ENCODE results near the gene GGA3.
"Not testable (repeated sequence)": the region's sequence is repeated elsewhere in the genome, so short reads cannot be mapped to it uniquely, and the experiment has no call there.

Gene GGA3

DNA sequence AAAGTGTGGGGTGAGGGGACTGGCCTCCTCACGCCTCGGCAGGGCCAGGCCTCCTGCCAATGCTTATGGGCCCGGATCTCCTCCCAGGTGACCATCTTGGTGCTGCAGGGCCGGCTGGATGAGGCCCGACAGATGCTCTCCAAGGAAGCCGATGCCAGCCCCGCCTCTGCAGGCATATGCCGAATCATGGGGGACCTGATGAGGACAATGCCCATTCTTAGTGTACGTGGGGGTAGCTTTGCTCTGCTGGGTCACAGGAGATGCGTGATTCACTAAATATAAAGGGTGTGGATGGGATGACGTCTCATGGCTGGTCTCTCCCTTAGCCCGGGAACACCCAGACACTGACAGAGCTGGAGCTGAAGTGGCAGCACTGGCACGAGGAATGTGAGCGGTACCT, 36.4 kb downstream of the GGA3 start:
- DNase-seq (ENCODE audit: low read depth in 2 of 3, low spot score in 1 of 3): no peak

DNA sequence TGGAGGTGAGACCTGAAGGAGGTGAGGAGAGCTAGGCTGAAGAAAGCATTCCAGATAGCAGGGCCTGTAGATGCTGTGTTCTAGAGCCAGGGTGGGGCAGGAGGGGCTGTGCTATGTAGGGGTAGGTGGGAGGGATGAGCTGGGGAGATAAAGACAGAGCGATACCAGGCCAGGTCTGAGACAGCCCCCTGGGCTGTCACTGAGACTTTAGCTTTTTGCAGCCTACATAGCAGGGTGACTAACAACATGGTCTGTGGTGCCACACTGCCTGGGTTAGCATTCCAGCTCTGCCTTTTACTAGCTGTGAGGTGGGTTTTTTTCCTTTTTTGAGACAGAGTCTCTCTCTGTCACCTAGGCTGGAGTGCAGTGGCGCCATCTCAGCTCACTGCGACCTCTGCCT, 41.6 kb downstream of the GGA3 start:
- DNase-seq (ENCODE audit: low read depth in 2 of 3, low spot score in 1 of 3): no peak

GRCh38 chr17:75218131-75218530, 43.3 kb downstream of the GGA3 start:
- DNase-seq (ENCODE audit: low read depth in 2 of 3, low spot score in 1 of 3): no peak

GRCh38 chr17:75209061-75209460, 52.3 kb downstream of the GGA3 start:
- DNase-seq (ENCODE audit: low read depth in 2 of 3, low spot score in 1 of 3): no peak

DNA sequence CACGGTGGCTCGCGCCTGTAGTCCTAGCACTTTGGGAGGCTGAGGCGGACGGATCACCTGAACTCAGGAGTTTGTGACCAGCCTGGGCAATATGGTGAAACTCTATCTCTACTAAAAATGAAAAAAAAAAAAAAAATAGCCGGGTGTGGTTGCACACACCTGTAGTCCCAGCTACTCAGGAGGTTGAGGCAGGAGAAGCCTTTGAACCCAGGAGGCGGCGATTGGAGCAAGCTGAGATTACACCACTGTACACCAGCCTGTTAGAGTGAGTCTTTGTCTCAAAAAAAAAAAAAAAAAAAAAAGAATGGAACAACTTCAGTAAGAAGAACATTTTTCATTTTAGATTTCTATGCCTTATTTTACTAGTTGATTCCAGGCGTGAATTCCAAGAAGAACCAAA, 53.2 kb downstream of the GGA3 start:
- no peak for DNase-seq (ENCODE audit: low read depth in 2 of 3, low spot score in 1 of 3)

GRCh38 chr17:75207760-75208159, 53.6 kb downstream of the GGA3 start:
- DNase-seq (ENCODE audit: low read depth in 2 of 3, low spot score in 1 of 3): no peak

DNA sequence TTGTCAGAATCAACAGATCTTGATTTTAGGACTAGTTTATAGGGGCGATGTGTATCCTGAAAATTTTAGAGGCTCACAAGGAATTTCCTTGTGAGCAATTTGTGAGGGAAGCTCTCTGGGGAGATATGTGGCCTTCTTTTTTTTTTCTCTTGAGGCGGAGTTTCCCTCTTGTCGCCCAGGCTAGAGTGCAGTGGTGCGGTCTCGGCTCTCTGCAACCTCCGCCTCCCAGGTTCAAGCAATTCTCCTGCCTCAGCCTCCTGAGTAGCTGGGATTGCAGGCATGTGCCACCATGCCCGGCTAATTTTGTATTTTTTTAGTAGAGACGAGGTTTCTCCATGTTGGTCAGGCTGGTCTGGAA, 54.4 kb downstream of the GGA3 start:
- not testable (repeated sequence) for DNase-seq (ENCODE audit: low read depth in 2 of 3, low spot score in 1 of 3)

DNA sequence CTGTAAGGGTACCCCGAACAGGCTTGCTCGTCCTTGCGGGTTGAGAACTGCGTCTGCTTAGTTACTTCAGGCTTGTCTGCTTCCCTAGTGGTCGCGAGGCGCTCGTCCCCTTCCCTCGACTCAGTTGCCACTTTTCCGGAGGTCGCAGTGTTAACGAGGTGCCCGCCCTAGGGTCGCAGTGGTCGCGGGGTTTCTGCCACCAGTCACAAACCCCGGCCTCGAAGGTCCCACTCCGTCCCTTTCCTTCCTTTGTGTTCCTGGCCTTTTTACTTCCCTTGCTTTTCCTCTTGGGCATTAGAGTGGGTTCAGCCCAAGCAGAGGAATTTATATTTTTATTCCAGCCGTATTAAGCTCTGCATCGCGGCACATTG, 55.6 kb downstream of the GGA3 start:
- no peak for DNase-seq (ENCODE audit: low read depth in 2 of 3, low spot score in 1 of 3)

GRCh38 chr17:75205037-75205792, 56.2 kb downstream of the GGA3 start, which contains the start of gene NUP85:
Gene NUP85, plus strand, starts transcription at chr17:75205679. Its CDS starts 83 bp downstream, at chr17:75205762.
- peak; percentile 88 to 93 (median 89) for DNase-seq (ENCODE audit: low read depth in 2 of 3, low spot score in 1 of 3)

- no peak for DNase-seq (ENCODE audit: low read depth in 2 of 3, low spot score in 1 of 3)
Measured at GRCh38 chr17:75199886-75200618, 61.4 kb downstream of the GGA3 start.

- DNase-seq (ENCODE audit: low read depth in 2 of 3, low spot score in 1 of 3): no peak
Measured at GRCh38 chr17:75194879-75195278, 66.5 kb downstream of the GGA3 start.

- DNase-seq (ENCODE audit: low read depth in 2 of 3, low spot score in 1 of 3): no peak
Measured at GRCh38 chr17:75191584-75191983, 69.8 kb downstream of the GGA3 start.

DNA sequence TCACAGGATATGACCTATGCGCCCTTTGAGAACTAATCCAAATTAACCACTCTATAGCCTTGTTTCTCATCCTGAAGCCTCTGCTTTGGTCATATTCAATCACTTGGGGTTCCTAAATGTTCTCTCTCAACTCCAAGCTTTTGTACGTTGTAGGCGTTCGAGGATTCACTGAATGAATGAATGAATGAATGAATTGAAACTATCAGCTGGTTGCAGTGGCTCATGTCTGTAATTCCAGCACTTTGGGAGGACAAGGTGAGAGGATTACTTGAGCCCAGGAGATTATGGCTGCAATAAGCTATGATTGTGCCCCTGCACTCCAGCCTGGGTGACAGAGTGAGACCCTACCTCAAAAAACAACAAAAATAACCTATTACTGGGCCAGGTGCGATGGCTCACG, 72.8 kb downstream of the GGA3 start:
- DNase-seq (ENCODE audit: low read depth in 2 of 3, low spot score in 1 of 3): no peak
